Endothelial cell of umbilical vein (primary cell): ENCODE measurements around the gene SPHK2. TPM values are rescaled to one million over a fixed set of nuclear protein-coding genes. Genes with fewer than 3 reads are reported as not detected.

Experiments used
- BruUV-seq: library from RNA; stranded (reverse); fragments of 400-500 nt; replicated peaks from 2 replicates; lab custom pipeline; 2021; lab: Mats Ljungman, UMichigan
- CTCF ChIA-PET: fragments of 300-600, 350-600 bp; sonication (Branson Sonifier 250); formaldehyde crosslinking; loops from one replicate; lab custom pipeline; 2021; ENCODE audit warnings: antibody characterized with exemption, inconsistent platforms; lab: Charles Lee
- POLR2A ChIA-PET: fragments of 300-600, 350-600 bp; sonication (Branson Sonifier 250); formaldehyde crosslinking; loops from one replicate; lab custom pipeline; 2021; ENCODE audit warnings: antibody characterized with exemption, inconsistent platforms; lab: Charles Lee
- DNase-seq: peaks from one replicate; pipeline ENCODE4 v3.0.0-alpha.2; 2011; ENCODE audit warnings: low read depth, low spot score
- FAIRE-seq: peaks from 2 replicates; lab custom pipeline; 2011; peaks lifted over from hg19 to GRCh38; lab: Jason Lieb, UNC
- H2AFZ ChIP-seq: 2 replicates; pipeline ENCODE4 v1.6.0; 2012; ENCODE audit warnings: low read depth, low read length, control low read depth, inconsistent platforms
- H3K27ac ChIP-seq: 2 replicates; pipeline ENCODE4 v1.5.1; 2011; ENCODE audit warnings: low read depth, mild to moderate bottlenecking, control low read depth, low read length, moderate library complexity; ENCODE audit not compliant: insufficient read depth
- H3K27me3 ChIP-seq, 2 experiments: 2 replicates each; pipeline versions ENCODE4 v1.6.0 to v1.6.1; 2011; ENCODE audit warnings: low read length in 2 of 2, mixed read lengths in 1 of 2; ENCODE audit not compliant: control insufficient read depth in 2 of 2, insufficient read depth in 2 of 2
- H3K36me3 ChIP-seq, 2 experiments: 2 replicates in 1 of 2; 3 replicates in 1 of 2; pipeline ENCODE4 v1.5.1; 2011; ENCODE audit warnings: low read length in 2 of 2, mild to moderate bottlenecking in 1 of 2, moderate library complexity in 1 of 2; ENCODE audit not compliant: control insufficient read depth in 2 of 2, insufficient read depth in 2 of 2; ENCODE audit errors: extremely low read depth in 1 of 2
- H3K4me1 ChIP-seq: 3 replicates; pipeline ENCODE4 v1.5.1; 2011; ENCODE audit warnings: mild to moderate bottlenecking, low read length; ENCODE audit not compliant: control insufficient read depth, insufficient read depth; ENCODE audit errors: extremely low read depth
- H3K4me2 ChIP-seq: 2 replicates; pipeline ENCODE4 v1.6.1; 2011; ENCODE audit warnings: low read length, control low read depth, mixed read lengths; ENCODE audit not compliant: insufficient read depth
- H3K4me3 ChIP-seq, 3 experiments: fragments of 200-600 bp in 1 of 3; sonication (generic), shearing (Covaris generic) in 1 of 3; replicated peaks in 1 of 3; 2 replicates each; pipeline ENCODE4 v1.5.1; 2011 to 2016; ENCODE audit warnings: control low read depth in 3 of 3, low read length in 3 of 3, mild to moderate bottlenecking in 2 of 3, inconsistent platforms in 1 of 3, low read depth in 1 of 3, moderate library complexity in 1 of 3; ENCODE audit not compliant: insufficient read depth in 1 of 3
- H3K79me2 ChIP-seq: 2 replicates; pipeline ENCODE4 v1.6.0; 2012; ENCODE audit warnings: low read length, inconsistent platforms; ENCODE audit not compliant: control insufficient read depth, insufficient read depth
- H3K9ac ChIP-seq: replicated peaks from 2 replicates; pipeline ENCODE3; 2011; ENCODE audit warnings: low read length, control low read depth; ENCODE audit not compliant: insufficient read depth; ENCODE audit errors: extremely low read depth
- H3K9me1 ChIP-seq: replicated peaks from 3 replicates; pipeline ENCODE4 v1.6.0; 2011; ENCODE audit warnings: mild to moderate bottlenecking, low read length; ENCODE audit not compliant: control insufficient read depth, insufficient read depth; ENCODE audit errors: extremely low read depth
- H3K9me3 ChIP-seq: replicated peaks from 2 replicates; pipeline ENCODE4 v1.5.1; 2012; ENCODE audit warnings: low read length, inconsistent platforms; ENCODE audit not compliant: control insufficient read depth, insufficient read depth
- H4K20me1 ChIP-seq: replicated peaks from 2 replicates; pipeline ENCODE3; 2011; ENCODE audit warnings: mild to moderate bottlenecking, low read length; ENCODE audit not compliant: control insufficient read depth, insufficient read depth; ENCODE audit errors: extremely low read depth
- EZH2 ChIP-seq: IDR thresholded peaks from 2 replicates; pipeline ENCODE4 v1.6.1; 2012; ENCODE audit warnings: borderline replicate concordance, low read depth, mild to moderate bottlenecking, moderate library complexity, low read length, inconsistent platforms; ENCODE audit not compliant: severe bottlenecking
- FOS ChIP-seq: IDR thresholded peaks from 2 replicates; pipeline ENCODE4 v1.6.1; 2011; ENCODE audit warnings: mild to moderate bottlenecking, low read length, moderate library complexity, borderline replicate concordance; ENCODE audit not compliant: insufficient read depth
- GATA2 ChIP-seq: IDR thresholded peaks from 2 replicates; pipeline ENCODE4 v1.7.0; 2011; ENCODE audit warnings: low read depth, mild to moderate bottlenecking, moderate library complexity, mixed read lengths, low read length; ENCODE audit not compliant: insufficient read length, insufficient read depth
- JUN ChIP-seq: IDR thresholded peaks from 2 replicates; pipeline ENCODE4 v1.6.1; 2011; ENCODE audit warnings: borderline replicate concordance, low read depth; ENCODE audit not compliant: insufficient read length, insufficient read depth
- MYC ChIP-seq: IDR thresholded peaks from one replicate; pipeline ENCODE4 v1.6.1; 2011; ENCODE audit warnings: mild to moderate bottlenecking, low read depth, low read length
- POLR2A ChIP-seq: IDR thresholded peaks from 2 replicates; pipeline ENCODE4 v1.6.1; 2012; ENCODE audit warnings: low read depth, mild to moderate bottlenecking, control low read depth, low read length
- POLR2AphosphoS5 ChIP-seq: IDR thresholded peaks from 2 replicates; pipeline ENCODE4 v1.6.1; 2012; ENCODE audit warnings: low read depth, mild to moderate bottlenecking, control low read depth, low read length, moderate library complexity; ENCODE audit not compliant: insufficient read depth
- dilution Hi-C: fragments of 300-500 bp; cut with MboI; formaldehyde crosslinking; loops from one replicate; pipeline ENCODE4 v1.15.0; 2019; ENCODE audit warnings: low sequenced_read_pairs; ENCODE audit not compliant: extremely low pct_ligation_motif_present
- intact Hi-C: fragments of 100-400 bp; cut with micrococcal nuclease; formaldehyde crosslinking; loops from one replicate; pipeline ENCODE4 v1.10.0; 2022
- polyA plus RNA-seq, 4 experiments: library from polyadenylated mRNA; depleted of rRNA in 3 of 4; stranded (reverse) in 3 of 4; unstranded in 1 of 4; fragments of >200 nt; gene quantifications; 2 replicates each; pipeline versions ENCODE4 v1.2.1 to v1.2.3, GENCODE V29; 2011 to 2012; ENCODE audit warnings: missing spikeins in 1 of 4
- total RNA-seq: library from RNA; stranded (reverse); gene quantifications from 2 replicates; pipeline ENCODE4 v1.2.3, GENCODE V29; 2021
- TF ChIP-seq, protein P1 (sequence below): IDR thresholded peaks from 2 replicates; pipeline ENCODE4 v1.6.1; 2011; ENCODE audit not compliant: insufficient read depth, insufficient read length
- TF ChIP-seq, protein P2 (sequence below), 2 donors: IDR thresholded peaks; 1 replicate in 1 of 2; 2 replicates in 1 of 2; pipeline ENCODE4 v1.5.1; 2011; ENCODE audit warnings: low read length in 2 of 2, mild to moderate bottlenecking in 2 of 2, moderate library complexity in 2 of 2, control low read depth in 1 of 2, inconsistent platforms in 1 of 2, low read depth in 1 of 2; ENCODE audit not compliant: insufficient read depth in 1 of 2; ENCODE audit errors: extremely low read depth in 1 of 2

SPHK2 gene
- total and polyA plus RNA-seq, 2 donors (not counting 3 experiments of a cell fraction or from before 2014, with no cell fraction given): 20.2 to 31.1 TPM

DNA sequence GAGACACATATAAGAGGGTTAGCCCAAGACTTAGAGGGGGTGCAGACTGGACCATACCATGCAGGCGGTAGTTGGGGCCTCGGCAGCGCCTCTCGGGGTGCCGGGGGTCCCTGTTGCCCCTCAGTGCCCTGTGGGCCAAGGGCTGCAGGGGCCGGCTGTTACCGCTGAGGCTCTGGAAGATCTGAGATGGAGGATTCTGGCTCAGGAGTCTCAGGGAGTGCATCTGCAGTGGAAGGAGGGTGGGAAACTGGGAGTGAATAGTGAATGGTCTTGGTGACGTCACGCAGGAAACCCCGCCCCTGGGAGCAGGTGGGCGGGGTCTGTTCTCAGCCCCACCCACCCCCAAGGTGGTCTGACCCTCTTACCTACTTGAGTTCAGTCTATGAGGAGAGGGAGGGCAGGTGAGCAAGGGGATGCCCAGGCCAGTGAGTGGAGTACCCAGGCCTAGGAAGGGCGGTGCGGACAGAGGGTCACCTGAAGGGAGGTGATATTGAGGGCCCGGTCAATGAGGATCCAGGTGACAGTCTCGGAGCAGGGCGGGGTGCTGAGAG, 19.6 kb downstream of the SPHK2 start:
- H3K9me1 ChIP-seq: no peaks in the 10 kb centered on the region
- no peaks in the 10 kb centered on the region for H3K79me2 ChIP-seq
- dilution Hi-C loops (no loop called here), intact Hi-C loops (loop anchor here (1.0 to 10.0 kb wide), 3 partner anchors 7 to 356 kb away; partner anchors contain the start of genes CA11, GYS1 and RUVBL2)
- FAIRE-seq: no peak
- no peaks in the 10 kb centered on the region for H3K36me3 ChIP-seq
- ChIA-PET POLR2A (interaction anchor here (0.6 kb wide), 1 partner anchor 18 kb away, joined by 9 read pairs; no protein-coding TSS in a partner anchor), CTCF (no interaction called here)
- DNase-seq: no peak
- no peak overlapping the region for H2AFZ ChIP-seq
- no peaks in the 10 kb centered on the region for H4K20me1 ChIP-seq
- no peak for TF ChIP-seq MYC
- no peak for TF ChIP-seq EZH2
- TF ChIP-seq, protein P1, sequence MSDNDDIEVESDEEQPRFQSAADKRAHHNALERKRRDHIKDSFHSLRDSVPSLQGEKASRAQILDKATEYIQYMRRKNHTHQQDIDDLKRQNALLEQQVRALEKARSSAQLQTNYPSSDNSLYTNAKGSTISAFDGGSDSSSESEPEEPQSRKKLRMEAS: no peak
- TF ChIP-seq JUN: no peak
- TF ChIP-seq, protein P2, sequence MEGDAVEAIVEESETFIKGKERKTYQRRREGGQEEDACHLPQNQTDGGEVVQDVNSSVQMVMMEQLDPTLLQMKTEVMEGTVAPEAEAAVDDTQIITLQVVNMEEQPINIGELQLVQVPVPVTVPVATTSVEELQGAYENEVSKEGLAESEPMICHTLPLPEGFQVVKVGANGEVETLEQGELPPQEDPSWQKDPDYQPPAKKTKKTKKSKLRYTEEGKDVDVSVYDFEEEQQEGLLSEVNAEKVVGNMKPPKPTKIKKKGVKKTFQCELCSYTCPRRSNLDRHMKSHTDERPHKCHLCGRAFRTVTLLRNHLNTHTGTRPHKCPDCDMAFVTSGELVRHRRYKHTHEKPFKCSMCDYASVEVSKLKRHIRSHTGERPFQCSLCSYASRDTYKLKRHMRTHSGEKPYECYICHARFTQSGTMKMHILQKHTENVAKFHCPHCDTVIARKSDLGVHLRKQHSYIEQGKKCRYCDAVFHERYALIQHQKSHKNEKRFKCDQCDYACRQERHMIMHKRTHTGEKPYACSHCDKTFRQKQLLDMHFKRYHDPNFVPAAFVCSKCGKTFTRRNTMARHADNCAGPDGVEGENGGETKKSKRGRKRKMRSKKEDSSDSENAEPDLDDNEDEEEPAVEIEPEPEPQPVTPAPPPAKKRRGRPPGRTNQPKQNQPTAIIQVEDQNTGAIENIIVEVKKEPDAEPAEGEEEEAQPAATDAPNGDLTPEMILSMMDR (IDR thresholded peaks at IDR 0.05; ENCODE audit: extremely low read depth in 1 of 2, insufficient read depth in 1 of 2, low read depth in 1 of 2, low read length in 2 of 2): no peak
- TF ChIP-seq FOS: no peak
- TF ChIP-seq POLR2AphosphoS5: no peak
- TF ChIP-seq POLR2A: no peak
- TF ChIP-seq GATA2: no peak
- peaks cover 5 to 13% of the 10 kb centered on the region in 2 experiments for H3K27me3 ChIP-seq
- no peak overlapping the region for H3K4me2 ChIP-seq
- H3K9me3 ChIP-seq: no peaks in the 10 kb centered on the region
- H3K4me1 ChIP-seq: peaks cover 24% of the 10 kb centered on the region
- no peak overlapping the region for H3K9ac ChIP-seq
- no peak overlapping the region for H3K27ac ChIP-seq
- no TSS peak for BruUV-seq
- no peak overlapping the region for H3K4me3 ChIP-seq
